ENCODE measurements around the gene MASP1. TPM values are rescaled to one million over a fixed set of nuclear protein-coding genes. Genes with fewer than 3 reads are reported as not detected.

Gene MASP1
- total RNA-seq, 1 donor from 2014 or later: not detected

DNA sequence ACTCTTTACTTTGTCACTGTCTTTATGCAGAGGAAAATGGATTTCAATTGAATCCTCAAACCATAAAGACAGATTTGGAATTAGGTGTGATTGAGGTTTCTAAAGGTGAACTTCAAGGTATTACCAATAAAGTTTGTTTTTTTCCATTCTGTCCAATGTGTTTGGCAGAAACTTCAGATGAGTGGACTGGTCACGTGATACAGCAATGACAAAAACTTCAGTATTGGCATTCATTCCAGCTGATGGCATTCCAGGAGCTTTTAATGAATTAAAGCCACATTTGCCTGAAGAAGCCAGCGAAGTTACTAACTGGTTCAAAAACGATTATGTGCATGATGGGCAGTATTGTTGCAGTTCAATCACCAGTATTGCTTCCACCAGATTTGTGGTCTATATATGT is 4.5 kb upstream of the MASP1 start:
- no peak for DNase-seq (ENCODE audit: low read depth)
- H3K4me3 ChIP-seq (ENCODE audit: low read depth, low read length): no peak overlapping the region
- TF ChIP-seq, protein P1, sequence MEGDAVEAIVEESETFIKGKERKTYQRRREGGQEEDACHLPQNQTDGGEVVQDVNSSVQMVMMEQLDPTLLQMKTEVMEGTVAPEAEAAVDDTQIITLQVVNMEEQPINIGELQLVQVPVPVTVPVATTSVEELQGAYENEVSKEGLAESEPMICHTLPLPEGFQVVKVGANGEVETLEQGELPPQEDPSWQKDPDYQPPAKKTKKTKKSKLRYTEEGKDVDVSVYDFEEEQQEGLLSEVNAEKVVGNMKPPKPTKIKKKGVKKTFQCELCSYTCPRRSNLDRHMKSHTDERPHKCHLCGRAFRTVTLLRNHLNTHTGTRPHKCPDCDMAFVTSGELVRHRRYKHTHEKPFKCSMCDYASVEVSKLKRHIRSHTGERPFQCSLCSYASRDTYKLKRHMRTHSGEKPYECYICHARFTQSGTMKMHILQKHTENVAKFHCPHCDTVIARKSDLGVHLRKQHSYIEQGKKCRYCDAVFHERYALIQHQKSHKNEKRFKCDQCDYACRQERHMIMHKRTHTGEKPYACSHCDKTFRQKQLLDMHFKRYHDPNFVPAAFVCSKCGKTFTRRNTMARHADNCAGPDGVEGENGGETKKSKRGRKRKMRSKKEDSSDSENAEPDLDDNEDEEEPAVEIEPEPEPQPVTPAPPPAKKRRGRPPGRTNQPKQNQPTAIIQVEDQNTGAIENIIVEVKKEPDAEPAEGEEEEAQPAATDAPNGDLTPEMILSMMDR (conservative IDR thresholded peaks at IDR 0.05; ENCODE audit: low read depth, low read length): no peak

DNA sequence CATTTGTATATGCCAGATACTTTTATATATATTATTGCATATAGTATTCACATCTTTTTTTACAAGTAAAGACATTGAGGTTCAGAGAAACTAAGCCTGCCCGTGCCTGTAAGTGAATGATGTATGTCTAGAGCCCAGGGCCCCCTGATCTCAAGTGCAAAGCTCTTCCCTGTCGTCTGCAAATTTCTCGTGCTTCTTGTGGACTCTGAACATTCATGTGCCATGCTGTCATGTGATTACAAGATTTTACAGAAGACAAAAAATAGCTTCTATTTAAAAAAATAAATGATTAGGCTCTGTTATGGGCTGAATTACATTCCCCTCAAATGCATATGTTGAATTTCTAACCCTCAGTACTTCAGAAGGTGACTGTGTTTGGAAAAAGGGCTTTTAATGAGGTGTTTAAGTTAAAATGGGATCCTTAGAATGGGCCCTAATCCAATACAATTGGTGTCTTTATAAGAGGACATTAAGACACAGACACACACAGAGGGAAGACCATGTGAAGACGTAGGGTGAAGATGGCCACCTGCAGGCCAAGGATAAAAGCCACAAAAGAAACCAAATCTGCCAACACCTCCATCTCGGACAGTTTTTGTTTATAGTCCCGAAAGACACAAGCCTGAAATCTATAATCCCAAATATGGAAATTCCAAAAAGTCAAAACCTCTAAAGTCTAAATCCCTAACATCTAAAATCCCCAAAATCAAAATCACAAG is 3.9 kb upstream of the MASP1 start:
- H3K4me3 ChIP-seq (ENCODE audit: low read depth, low read length): no peak overlapping the region
- TF ChIP-seq, protein P1 (conservative IDR thresholded peaks at IDR 0.05; ENCODE audit: low read depth, low read length): peak; percentile 62
- no peak for DNase-seq (ENCODE audit: low read depth)

DNA sequence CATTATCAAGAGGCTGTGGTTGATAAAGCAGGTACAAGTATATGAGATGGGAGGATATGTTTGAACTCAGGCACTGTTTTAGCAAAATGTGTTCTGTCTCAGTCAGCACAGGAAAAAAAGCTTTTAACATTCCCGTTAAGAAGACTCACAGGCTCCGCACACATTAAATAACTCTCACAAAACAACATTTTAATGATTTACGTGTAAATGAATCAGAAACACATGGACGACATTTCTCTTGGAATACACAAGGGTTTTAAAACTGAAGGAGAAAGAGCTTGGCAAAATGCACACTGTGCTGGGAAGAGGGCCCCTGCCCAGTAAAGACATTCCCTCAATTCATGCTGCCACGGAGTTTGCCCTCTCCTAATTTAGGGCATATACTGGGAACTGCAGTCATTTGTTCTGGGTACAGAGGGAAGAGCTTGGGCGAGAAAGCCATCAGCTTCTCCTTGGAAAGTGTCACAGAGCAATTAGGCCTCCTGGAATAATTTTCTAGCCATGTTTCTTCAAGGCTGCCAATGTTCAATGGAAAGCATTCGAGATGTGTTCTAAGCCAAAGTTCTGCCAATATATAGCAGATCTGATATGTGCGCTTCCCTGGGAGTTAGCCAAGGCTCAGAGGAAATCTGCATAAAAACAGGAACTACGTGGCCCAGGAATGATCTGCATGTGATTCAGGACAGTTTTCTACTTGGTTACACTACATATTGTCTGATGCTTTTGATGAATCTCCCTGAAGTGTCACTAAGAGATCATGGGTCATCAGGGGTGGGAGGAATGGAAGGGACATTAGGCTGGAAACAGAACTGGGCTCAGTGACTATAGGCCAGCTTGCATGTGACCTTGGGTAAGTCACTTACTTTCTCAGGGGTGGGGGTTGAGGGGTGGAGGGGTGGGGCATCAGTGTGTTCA is 2.2 kb upstream of the MASP1 start:
- TF ChIP-seq, protein P1 (conservative IDR thresholded peaks at IDR 0.05; ENCODE audit: low read depth, low read length): no peak
- DNase-seq (ENCODE audit: low read depth): no peak
- H3K4me3 ChIP-seq (ENCODE audit: low read depth, low read length): no peak overlapping the region

DNA sequence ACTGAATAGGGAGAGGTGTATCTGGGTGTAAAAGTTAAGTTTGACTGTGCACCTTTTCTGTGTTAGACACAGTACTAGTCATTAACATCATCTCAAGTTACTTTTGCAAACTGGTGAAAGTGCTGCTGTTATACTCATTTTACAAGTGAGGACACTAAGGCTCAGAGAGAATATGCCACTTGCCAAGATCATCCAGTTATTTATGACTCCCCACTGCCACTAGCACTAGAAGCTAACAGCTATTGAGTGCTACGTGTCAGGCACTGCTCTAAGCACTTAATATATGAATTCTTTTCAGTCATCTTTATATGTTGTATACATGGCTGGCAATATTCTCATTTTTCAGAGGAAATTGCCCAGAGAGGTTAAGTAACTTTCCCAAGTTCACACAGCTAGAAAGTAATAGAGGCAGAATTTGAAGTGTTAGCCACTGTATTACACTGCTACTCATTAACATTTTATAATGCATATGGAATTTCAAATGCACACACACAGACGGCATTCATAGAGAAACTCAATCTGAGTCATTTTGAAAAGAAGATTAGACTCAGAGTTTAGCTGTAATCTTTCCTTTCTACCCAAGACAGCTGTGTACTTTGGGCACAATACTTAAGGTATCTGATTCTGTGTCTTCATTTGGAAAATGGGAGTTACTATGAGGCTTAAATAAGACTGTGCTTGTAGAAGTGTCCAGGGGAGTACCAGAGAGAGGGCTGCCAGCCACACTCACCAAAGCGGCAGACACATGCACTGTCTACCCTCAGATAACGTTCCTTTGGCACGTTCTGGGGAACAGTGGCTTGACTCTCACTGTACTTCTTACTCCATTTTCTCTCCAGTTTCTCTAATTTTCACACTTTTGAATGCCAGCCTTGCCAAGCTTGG is 1.3 kb upstream of the MASP1 start:
- TF ChIP-seq, protein P1 (conservative IDR thresholded peaks at IDR 0.05; ENCODE audit: low read depth, low read length): no peak
- peak overlapping the region; percentile 52 for H3K4me3 ChIP-seq (ENCODE audit: low read depth, low read length)
- DNase-seq (ENCODE audit: low read depth): no peak

DNA sequence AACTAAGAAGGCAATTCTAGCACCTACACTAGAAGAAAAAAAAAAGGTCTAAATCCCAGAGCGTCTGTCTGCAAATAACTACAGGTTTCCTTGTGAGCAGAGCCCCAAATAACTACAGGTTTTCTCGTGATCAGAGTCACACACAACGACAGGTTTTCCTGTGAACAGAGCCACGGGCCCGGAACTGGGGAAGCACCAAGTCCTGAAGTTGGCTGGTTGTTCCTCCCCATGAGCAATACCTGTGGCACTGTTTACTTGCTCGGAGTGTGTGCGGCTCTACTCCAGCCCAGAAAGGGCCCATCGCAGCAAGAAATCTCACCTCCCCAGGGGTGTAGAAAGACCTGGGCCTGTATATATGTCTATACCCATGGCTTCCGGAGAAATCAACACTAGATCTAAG is 644 bp upstream of the MASP1 start:
- DNase-seq (ENCODE audit: low read depth): no peak
- TF ChIP-seq, protein P1 (conservative IDR thresholded peaks at IDR 0.05; ENCODE audit: low read depth, low read length): no peak
- H3K4me3 ChIP-seq (ENCODE audit: low read depth, low read length): peak overlapping the region; percentile 52

DNA sequence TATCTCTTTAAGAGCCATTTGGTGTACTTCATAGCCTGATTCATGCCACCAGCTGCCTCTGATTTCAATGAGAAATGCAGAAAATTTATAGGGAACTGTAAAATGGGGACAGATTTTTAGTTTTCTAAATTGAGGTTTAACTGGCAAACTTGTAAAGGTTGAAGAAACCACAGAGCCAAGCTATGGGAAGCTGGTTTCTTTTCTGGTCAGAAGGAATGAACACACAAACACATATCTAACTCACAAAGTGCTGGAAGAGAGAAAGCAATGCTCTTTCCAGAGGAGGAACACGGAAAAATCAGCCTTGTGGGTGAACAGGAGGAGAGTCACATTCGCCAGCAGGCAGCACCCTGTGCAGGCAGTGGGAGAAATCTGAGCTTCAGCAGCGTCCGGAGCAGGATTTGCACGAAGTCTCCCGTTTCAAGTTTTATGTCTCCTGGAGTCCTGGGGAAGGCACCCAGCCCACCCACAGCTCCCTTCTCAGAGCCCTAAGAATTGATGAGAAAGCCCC is 481 bp downstream of the MASP1 start:
- DNase-seq (ENCODE audit: low read depth): no peak
- TF ChIP-seq, protein P1 (conservative IDR thresholded peaks at IDR 0.05; ENCODE audit: low read depth, low read length): no peak
- peak overlapping the region; percentile 52 for H3K4me3 ChIP-seq (ENCODE audit: low read depth, low read length)

Data from epithelial cell of proximal tubule (primary cell).